ENCODE results near the gene C8G. TPM values are rescaled to one million over a fixed set of nuclear protein-coding genes. Genes with fewer than 3 reads are reported as not detected.

C8G gene
- total and polyA plus RNA-seq, 2 of the 13 experiments (the other 11 are each of a cell fraction or from before 2014, with no cell fraction given): 4.9 to 12.8 TPM

DNA sequence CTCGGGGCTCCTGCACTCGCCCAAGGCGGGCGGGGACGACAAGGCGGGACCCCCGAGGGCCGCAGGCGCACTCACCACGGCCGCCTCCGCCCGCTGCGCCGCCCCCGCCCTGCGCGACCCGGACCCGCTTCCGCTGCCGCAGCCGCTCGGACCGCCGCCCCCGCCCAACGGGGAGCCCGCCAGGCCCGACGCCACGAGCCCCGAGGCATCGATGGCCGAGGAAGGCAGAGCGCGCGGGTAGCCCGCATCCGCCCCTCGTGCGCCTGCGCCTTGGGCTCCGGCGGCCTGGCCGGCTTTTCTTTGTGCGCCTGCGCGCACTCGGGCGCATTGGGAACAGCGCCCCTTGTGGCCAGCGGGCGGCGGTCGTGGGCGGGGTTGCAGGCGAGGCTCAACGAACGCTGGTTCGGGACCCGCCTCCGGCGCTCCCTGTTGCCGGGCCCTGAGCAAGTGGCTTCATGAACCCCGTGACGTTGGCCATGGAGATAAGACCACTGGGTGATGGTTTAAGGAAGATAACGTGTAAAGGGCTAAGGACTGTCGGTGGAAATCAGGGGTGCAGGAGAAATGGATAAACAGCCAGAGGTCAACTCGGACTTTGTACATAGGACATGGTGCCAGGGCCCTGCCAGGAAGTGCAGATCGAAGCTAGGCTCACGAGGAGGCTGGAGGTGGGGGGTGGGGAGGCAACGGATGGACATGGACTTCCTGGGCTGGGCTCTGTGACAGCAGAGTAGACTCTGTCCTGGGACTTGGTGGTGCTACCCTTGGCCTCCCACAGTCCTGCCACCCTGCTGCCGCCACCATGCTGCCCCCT, at the start of gene C8G, which contains the start of gene FBXW5 (continued):
- TF ChIP-seq ARHGAP35 (CRISPR knock-in tag; IDR thresholded peaks at IDR 0.05; ENCODE audit: borderline replicate concordance) (0 out of 2 replicates have a peak, but pooled peaks have one; percentile 18), MAZ (IDR thresholded peaks at IDR 0.05; ENCODE audit: borderline replicate concordance, low read depth, low read length) (peak; percentile 99), MAZ (CRISPR knock-in tag; IDR thresholded peaks at IDR 0.05; ENCODE audit: low read depth) (peak; percentile 99), ZNF790 (CRISPR knock-in tag; IDR thresholded peaks at IDR 0.05; ENCODE audit: borderline replicate concordance) (0 out of 2 replicates have a peak, but pooled peaks have one; percentile 50), FOXC1 (CRISPR knock-in tag; IDR thresholded peaks at IDR 0.05; ENCODE audit: borderline replicate concordance) (peak; percentile 67; the same call in 1 of the 2 replicates), ZMYM4 (CRISPR knock-in tag; IDR thresholded peaks at IDR 0.05) (peak; percentile 65; the same call in 1 of the 2 replicates), THAP11 (CRISPR knock-in tag; IDR thresholded peaks at IDR 0.05) (peak; percentile 88), HDAC1 (CRISPR knock-in tag; IDR thresholded peaks at IDR 0.05) (peak; percentile 83), POLR2G (IDR thresholded peaks at IDR 0.05; ENCODE audit: low read depth, low read length) (peak; percentile 12; the same call in 1 of the 2 replicates), ZNF547 (CRISPR knock-in tag; IDR thresholded peaks at IDR 0.05) (no peak; the same call in 1 of the 2 replicates), ZNF724P (CRISPR knock-in tag; IDR thresholded peaks at IDR 0.05; ENCODE audit: borderline replicate concordance) (0 out of 2 replicates have a peak, but pooled peaks have one; percentile 7), ZNF7 (CRISPR knock-in tag; IDR thresholded peaks at IDR 0.05) (no peak), ZNF781 (CRISPR knock-in tag; IDR thresholded peaks at IDR 0.05; ENCODE audit: borderline replicate concordance, not compliant biosample characterization) (peak; percentile 33), PHF8 (CRISPR knock-in tag; IDR thresholded peaks at IDR 0.05) (no peak), ZFP82 (CRISPR knock-in tag; IDR thresholded peaks at IDR 0.05; ENCODE audit: borderline replicate concordance) (peak; percentile 70; the same call in 1 of the 2 replicates), ZNF451 (CRISPR knock-in tag; IDR thresholded peaks at IDR 0.05) (no peak), ETV5 (CRISPR knock-in tag; IDR thresholded peaks at IDR 0.05; ENCODE audit: borderline replicate concordance) (peak; percentile 61), TAF15 (IDR thresholded peaks at IDR 0.05; ENCODE audit: low read depth, low read length, poor library complexity, severe bottlenecking) (peak; percentile 64), NFATC3 (CRISPR knock-in tag; IDR thresholded peaks at IDR 0.05) (peak; percentile 86; the same call in 1 of the 2 replicates), SOX6 (IDR thresholded peaks at IDR 0.05) (no peak), SOX6 (CRISPR knock-in tag; IDR thresholded peaks at IDR 0.05) (peak; percentile 57), MTF2 (CRISPR knock-in tag; IDR thresholded peaks at IDR 0.05; ENCODE audit: borderline replicate concordance) (no peak), ZNF772 (CRISPR knock-in tag; IDR thresholded peaks at IDR 0.05) (peak; percentile 74; the same call in 1 of the 2 replicates), ZNF326 (CRISPR knock-in tag; IDR thresholded peaks at IDR 0.05; ENCODE audit: borderline replicate concordance) (no peak), SOX5 (CRISPR knock-in tag; IDR thresholded peaks at IDR 0.05; ENCODE audit: borderline replicate concordance) (peak; percentile 37)
- TF ChIP-seq, protein P1, sequence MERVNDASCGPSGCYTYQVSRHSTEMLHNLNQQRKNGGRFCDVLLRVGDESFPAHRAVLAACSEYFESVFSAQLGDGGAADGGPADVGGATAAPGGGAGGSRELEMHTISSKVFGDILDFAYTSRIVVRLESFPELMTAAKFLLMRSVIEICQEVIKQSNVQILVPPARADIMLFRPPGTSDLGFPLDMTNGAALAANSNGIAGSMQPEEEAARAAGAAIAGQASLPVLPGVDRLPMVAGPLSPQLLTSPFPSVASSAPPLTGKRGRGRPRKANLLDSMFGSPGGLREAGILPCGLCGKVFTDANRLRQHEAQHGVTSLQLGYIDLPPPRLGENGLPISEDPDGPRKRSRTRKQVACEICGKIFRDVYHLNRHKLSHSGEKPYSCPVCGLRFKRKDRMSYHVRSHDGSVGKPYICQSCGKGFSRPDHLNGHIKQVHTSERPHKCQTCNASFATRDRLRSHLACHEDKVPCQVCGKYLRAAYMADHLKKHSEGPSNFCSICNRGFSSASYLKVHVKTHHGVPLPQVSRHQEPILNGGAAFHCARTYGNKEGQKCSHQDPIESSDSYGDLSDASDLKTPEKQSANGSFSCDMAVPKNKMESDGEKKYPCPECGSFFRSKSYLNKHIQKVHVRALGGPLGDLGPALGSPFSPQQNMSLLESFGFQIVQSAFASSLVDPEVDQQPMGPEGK (CRISPR knock-in tag; IDR thresholded peaks at IDR 0.05): peak; percentile 71; the same call in 1 of the 2 replicates
- TF ChIP-seq, protein P2, sequence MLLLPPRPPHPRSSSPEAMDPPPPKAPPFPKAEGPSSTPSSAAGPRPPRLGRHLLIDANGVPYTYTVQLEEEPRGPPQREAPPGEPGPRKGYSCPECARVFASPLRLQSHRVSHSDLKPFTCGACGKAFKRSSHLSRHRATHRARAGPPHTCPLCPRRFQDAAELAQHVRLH (CRISPR knock-in tag; IDR thresholded peaks at IDR 0.05; ENCODE audit: borderline replicate concordance, low read depth): peak; percentile 96
